CD4-positive, alpha-beta T cell (primary cell): ENCODE results near the gene STARD7. TPM values are rescaled to one million over a fixed set of nuclear protein-coding genes. Genes with fewer than 3 reads are reported as not detected.
A peak's percentile ranks its signal among the peaks of the same experiment; 100 is the strongest.
"Not testable (repeated sequence)": the region's sequence is repeated elsewhere in the genome, so short reads cannot be mapped to it uniquely, and the experiment has no call there.

Source experiments
- ATAC-seq: fragments of 200-7000 bp; cut with Tn5 transposase; one replicate; pipeline ENCODE4 v1.10.0; 2022; ENCODE audit warnings: mild to moderate bottlenecking; ENCODE audit not compliant: poor library complexity
- CTCF ChIA-PET: fragments of 350-600 bp; sonication (Branson Sonifier 250); formaldehyde crosslinking; loops from one replicate; lab custom pipeline; 2021; ENCODE audit warnings: antibody characterized with exemption, inconsistent platforms; lab: Charles Lee
- POLR2A ChIA-PET: fragments of 350-600 bp; sonication (Branson Sonifier 250); formaldehyde crosslinking; loops from one replicate; lab custom pipeline; 2021; ENCODE audit warnings: antibody characterized with exemption, inconsistent platforms; lab: Charles Lee
- DNase-seq, 14 experiments: peaks; one replicate each; pipeline ENCODE4 v3.0.0-alpha.2; 2013 to 2020; ENCODE audit warnings: mixed read lengths in 2 of 14
- H3K27ac ChIP-seq, 2 donors: one replicate each; pipeline versions ENCODE4 v1.5.1 to v1.7.0; 2013; ENCODE audit warnings: low read length in 2 of 2, low read depth in 1 of 2, mild to moderate bottlenecking in 1 of 2
- H3K27me3 ChIP-seq, 2 experiments: 1 replicate in 1 of 2; 2 replicates in 1 of 2; pipeline versions ENCODE4 v1.6.1 to v1.7.0; 2013; ENCODE audit warnings: low read length in 2 of 2, control low read depth in 1 of 2, mild to moderate bottlenecking in 1 of 2, moderate library complexity in 1 of 2; ENCODE audit not compliant: insufficient read depth in 2 of 2, control insufficient read depth in 1 of 2
- H3K36me3 ChIP-seq: one replicate; pipeline ENCODE4 v1.6.1; 2013; ENCODE audit warnings: low read length, control low read depth; ENCODE audit not compliant: insufficient read depth
- H3K4me1 ChIP-seq: one replicate; pipeline ENCODE4 v1.6.1; 2013; ENCODE audit warnings: low read length, control low read depth; ENCODE audit not compliant: insufficient read depth
- H3K4me3 ChIP-seq: one replicate; pipeline ENCODE4 v1.5.1; 2013; ENCODE audit warnings: mild to moderate bottlenecking, low read length, moderate library complexity
- H3K9me3 ChIP-seq, 2 experiments: 1 replicate in 1 of 2; 2 replicates in 1 of 2; pipeline versions ENCODE4 v1.6.1 to v1.7.0; 2013; ENCODE audit warnings: low read length in 2 of 2, mild to moderate bottlenecking in 2 of 2, control low read depth in 1 of 2, moderate library complexity in 1 of 2; ENCODE audit not compliant: control insufficient read depth in 1 of 2, insufficient read depth in 1 of 2
- H3K27ac Mint-ChIP-seq: one replicate; pipeline ENCODE4 v1.8.0; 2020; ENCODE audit warnings: mixed read lengths
- H3K27me3 Mint-ChIP-seq: one replicate; pipeline ENCODE4 v1.8.0; 2021; ENCODE audit warnings: mixed read lengths
- H3K36me3 Mint-ChIP-seq: one replicate; pipeline ENCODE4 v1.8.0; 2021; ENCODE audit warnings: low read depth, mixed read lengths
- H3K4me1 Mint-ChIP-seq: one replicate; pipeline ENCODE4 v1.8.0; 2021; ENCODE audit warnings: low read depth, mixed read lengths
- H3K4me3 Mint-ChIP-seq: one replicate; pipeline ENCODE4 v1.8.0; 2020; ENCODE audit warnings: mild to moderate bottlenecking, mixed read lengths
- H3K9me3 Mint-ChIP-seq: one replicate; pipeline ENCODE4 v1.8.0; 2020; ENCODE audit warnings: mixed read lengths
- intact Hi-C, 2 experiments: fragments of 100-400 bp; cut with DNase I in 1 of 2; cut with micrococcal nuclease in 1 of 2; formaldehyde crosslinking; loops; one replicate each; pipeline versions ENCODE4 v1.15.1 to v1.9.0; 2023 to 2025; cut with DNase I, micrococcal nuclease
- total RNA-seq, 174 experiments: library from RNA in 2 of 174; stranded (reverse) in 2 of 174; gene quantifications; one replicate each; pipeline ENCODE4 v1.2.3 and lab custom pipeline; 2021 to 2026
- TF ChIP-seq, protein P1 (sequence below): fragments of 200-600 bp; IDR thresholded peaks from one replicate; pipeline ENCODE4 v1.8.0; 2022; ENCODE audit warnings: antibody characterized with exemption, mild to moderate bottlenecking

Gene STARD7
- total RNA-seq, 2 experiments from 2014 or later = 57.4 to 58.6 TPM

DNA sequence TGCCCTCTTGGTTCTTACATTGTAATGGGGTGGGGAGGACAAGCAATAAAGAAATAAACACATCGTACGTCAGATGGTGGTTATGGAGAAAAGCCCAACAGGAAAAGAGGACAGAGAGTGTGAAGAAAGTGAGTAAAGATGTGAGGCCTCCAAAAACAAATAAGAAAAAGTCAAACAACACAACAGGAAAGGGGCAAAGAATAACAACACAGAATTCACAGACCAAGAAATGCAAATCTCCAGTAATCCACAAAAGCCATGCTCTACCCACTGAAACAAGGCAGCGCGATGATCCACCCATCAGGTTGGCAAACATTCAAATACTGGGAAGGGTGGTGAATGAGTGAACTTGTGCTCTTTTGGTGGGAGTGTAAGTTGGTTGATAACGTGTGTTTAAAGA lies 46.7 kb downstream of the STARD7 start:
- ChIA-PET CTCF (interaction anchor here (0.7 to 1.9 kb wide), 2 partner anchors 45 to 170 kb away, joined by 4 to 7 read pairs; partner anchors contain the start of gene ANKRD36C), POLR2A (interaction anchor here (0.6 to 4.1 kb wide), 2 partner anchors 16 to 404 kb away, joined by 3 to 64 read pairs; partner anchors contain the start of gene DUSP2)
- Mint-ChIP-seq H3K9me3 (peaks cover 6% of the 10 kb centered on the region), H3K27me3 (no peaks in the 10 kb centered on the region), H3K4me3 (peak overlapping the region; percentile 39), H3K36me3 (no peaks in the 10 kb centered on the region), H3K4me1 (peaks cover 70% of the 10 kb centered on the region), H3K27ac (peak overlapping the region; percentile 80)
- intact Hi-C loops = no loop called here
- ATAC-seq (no peak), DNase-seq (peak in 1 of 14 experiments; percentile 74)
- H3K4me1 ChIP-seq = peaks cover 76% of the 10 kb centered on the region
- H3K27me3 ChIP-seq = no peaks in the 10 kb centered on the region
- H3K4me3 ChIP-seq = no peak overlapping the region
- no peaks in the 10 kb centered on the region for H3K36me3 ChIP-seq
- H3K9me3 ChIP-seq = peaks cover 0 to 8% of the 10 kb centered on the region in 2 experiments
- H3K27ac ChIP-seq = peak overlapping the region in 1 of 2 donors; percentile 52
- TF ChIP-seq, protein P1, sequence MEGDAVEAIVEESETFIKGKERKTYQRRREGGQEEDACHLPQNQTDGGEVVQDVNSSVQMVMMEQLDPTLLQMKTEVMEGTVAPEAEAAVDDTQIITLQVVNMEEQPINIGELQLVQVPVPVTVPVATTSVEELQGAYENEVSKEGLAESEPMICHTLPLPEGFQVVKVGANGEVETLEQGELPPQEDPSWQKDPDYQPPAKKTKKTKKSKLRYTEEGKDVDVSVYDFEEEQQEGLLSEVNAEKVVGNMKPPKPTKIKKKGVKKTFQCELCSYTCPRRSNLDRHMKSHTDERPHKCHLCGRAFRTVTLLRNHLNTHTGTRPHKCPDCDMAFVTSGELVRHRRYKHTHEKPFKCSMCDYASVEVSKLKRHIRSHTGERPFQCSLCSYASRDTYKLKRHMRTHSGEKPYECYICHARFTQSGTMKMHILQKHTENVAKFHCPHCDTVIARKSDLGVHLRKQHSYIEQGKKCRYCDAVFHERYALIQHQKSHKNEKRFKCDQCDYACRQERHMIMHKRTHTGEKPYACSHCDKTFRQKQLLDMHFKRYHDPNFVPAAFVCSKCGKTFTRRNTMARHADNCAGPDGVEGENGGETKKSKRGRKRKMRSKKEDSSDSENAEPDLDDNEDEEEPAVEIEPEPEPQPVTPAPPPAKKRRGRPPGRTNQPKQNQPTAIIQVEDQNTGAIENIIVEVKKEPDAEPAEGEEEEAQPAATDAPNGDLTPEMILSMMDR = no peak

DNA sequence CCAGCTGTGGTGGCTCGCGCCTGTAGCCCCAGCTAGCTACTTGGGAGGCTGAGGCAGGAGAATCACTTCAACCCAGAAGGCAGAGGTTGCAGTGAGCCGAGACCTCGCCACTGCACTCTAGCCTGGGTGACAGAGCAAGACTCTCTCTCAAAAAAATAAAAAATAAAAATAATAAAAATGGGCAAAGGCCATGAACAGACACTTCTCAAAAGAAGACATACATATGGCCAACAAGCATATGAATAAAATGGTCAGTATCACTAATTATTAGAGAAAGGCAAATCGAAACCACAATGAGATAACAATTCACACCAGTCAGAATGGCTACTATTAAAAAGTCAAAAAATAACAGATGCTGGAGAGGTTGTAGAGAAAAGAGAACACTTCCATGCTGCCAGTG lies 48.3 kb downstream of the STARD7 start:
- DNase-seq, H3K4me3 Mint-ChIP-seq, H3K27ac ChIP-seq, ATAC-seq, H3K27me3 ChIP-seq, H3K4me3 ChIP-seq, H3K36me3 Mint-ChIP-seq, H3K36me3 ChIP-seq, intact Hi-C loops, H3K27me3 Mint-ChIP-seq, H3K9me3 ChIP-seq, H3K9me3 Mint-ChIP-seq: not testable (repeated sequence)
- H3K4me1 ChIP-seq = peaks cover 85% of the 10 kb centered on the region
- Mint-ChIP-seq H3K4me1 (peaks cover 84% of the 10 kb centered on the region), H3K27ac (peak overlapping the region; percentile 65)
- POLR2A ChIA-PET = interaction anchor here (1.5 to 4.2 kb wide), 2 partner anchors 14 kb away, joined by 6 to 66 read pairs; partner anchors contain the start of gene DUSP2
- CTCF ChIA-PET = interaction anchor here (1.4 to 2.4 kb wide), 2 partner anchors 14 to 43 kb away, joined by 4 to 11 read pairs; no protein-coding TSS in a partner anchor

DNA sequence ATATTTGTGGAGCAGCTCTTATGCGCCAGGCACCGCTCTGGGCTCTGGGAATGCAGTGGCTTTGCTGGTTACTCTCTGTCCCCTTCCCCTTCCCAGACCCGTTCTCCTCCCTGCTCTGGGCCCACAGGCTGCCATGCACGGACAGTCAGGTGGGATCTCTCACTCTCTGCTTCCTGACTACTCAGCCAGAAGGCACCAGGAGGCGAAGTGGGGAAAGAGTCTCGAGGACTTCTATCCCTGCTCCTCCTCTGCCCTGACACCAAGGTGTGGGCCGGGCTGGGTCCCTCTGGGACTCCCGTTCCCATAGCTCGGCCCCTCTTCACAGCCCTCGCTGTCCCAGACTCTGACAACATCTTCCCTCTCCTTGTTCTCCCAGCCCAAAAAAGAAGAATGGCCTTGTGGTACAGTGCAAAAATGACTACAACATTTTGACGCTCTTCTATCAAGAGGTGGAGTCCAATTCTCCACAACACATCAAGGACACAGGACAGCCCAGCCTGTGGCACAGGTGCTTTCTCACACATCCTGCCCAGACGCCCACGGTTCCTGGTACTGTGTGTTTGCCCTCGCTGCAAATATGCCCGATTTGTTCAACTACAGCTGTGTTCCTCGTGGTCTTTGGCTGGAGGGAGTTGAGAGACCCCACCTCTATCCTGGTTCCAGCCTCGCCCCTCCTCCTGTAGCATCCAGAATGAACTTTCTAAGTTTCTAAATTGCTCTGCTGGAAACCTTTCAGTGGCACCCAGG lies 49.4 kb downstream of the STARD7 start:
- TF ChIP-seq, protein P1 = no peak
- no peak overlapping the region for H3K4me3 ChIP-seq
- no peaks in the 10 kb centered on the region for H3K36me3 Mint-ChIP-seq
- H3K27ac Mint-ChIP-seq = peak overlapping the region; percentile 72
- H3K9me3 Mint-ChIP-seq = peaks cover 6% of the 10 kb centered on the region
- intact Hi-C loops = loop anchor here in 1 of 2 experiments (2.0 kb wide), 1 partner anchor 16 kb away; no protein-coding TSS in a partner anchor
- H3K27me3 Mint-ChIP-seq = no peaks in the 10 kb centered on the region
- peak; percentile 33 for ATAC-seq
- H3K27ac ChIP-seq = no peak overlapping the region
- no peaks in the 10 kb centered on the region for H3K27me3 ChIP-seq
- peak overlapping the region; percentile 18 for H3K4me3 Mint-ChIP-seq
- peaks cover 79% of the 10 kb centered on the region for H3K4me1 Mint-ChIP-seq
- ChIA-PET POLR2A (interaction anchor here (0.9 to 4.2 kb wide), 3 partner anchors 13 to 49 kb away, joined by 3 to 66 read pairs (median 6); partner anchors contain the start of gene DUSP2), CTCF (interaction anchor here (0.6 to 2.4 kb wide), 6 partner anchors 12 to 42 kb away, joined by 3 to 11 read pairs (median 4); no protein-coding TSS in a partner anchor)
- DNase-seq = peak in 6 of 14 experiments; percentile 45 to 67 (median 56)
- peaks cover 0 to 8% of the 10 kb centered on the region in 2 experiments for H3K9me3 ChIP-seq
- H3K4me1 ChIP-seq = peaks cover 74% of the 10 kb centered on the region
- no peaks in the 10 kb centered on the region for H3K36me3 ChIP-seq
